Myocyte (in vitro differentiated cells): Measurements from ENCODE around the gene PITHD1. TPM values are rescaled to one million over a fixed set of nuclear protein-coding genes. Genes with fewer than 3 reads are reported as not detected.
A peak's percentile ranks its signal among the peaks of the same experiment; 100 is the strongest.
"Not testable (repeated sequence)": the region's sequence is repeated elsewhere in the genome, so short reads cannot be mapped to it uniquely, and the experiment has no call there.

Experiments
- DNase-seq: peaks from one replicate; pipeline ENCODE4 v3.0.0-alpha.2; 2012; ENCODE audit warnings: low read depth
- total RNA-seq: library from RNA; depleted of rRNA; stranded (reverse); fragments of >200 nt; gene quantifications from 2 replicates; pipeline ENCODE4 v1.2.3, GENCODE V29; 2014

The PITHD1 gene
- total RNA-seq, 1 donor from 2014 or later, result 53.4 TPM

GRCh38 chr1:23823767-23824166 lies 45.5 kb downstream of the PITHD1 start:
- no peak for DNase-seq

DNA sequence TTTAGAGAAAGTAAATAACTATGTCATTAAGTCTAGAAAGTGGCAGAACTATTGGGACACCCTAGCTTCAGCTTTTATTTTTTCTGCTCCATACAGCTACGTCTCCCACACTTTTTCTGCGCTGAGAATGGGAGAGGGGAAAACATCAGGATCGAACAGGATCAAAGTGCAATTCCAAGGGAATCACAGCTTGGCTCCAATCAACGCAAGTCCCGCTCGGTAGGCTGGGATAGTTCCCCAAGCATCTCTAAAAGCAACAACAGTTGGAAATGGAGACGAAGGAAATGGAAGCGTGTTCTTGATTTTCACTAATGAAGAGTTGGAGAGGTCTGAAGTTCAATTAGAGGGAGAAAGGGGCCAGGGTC lies 46.5 kb downstream of the PITHD1 start:
- DNase-seq, result peak; percentile 16

GRCh38 chr1:23825076-23825761 lies 47.0 kb downstream of the PITHD1 start, which contains the start of gene HMGCL:
Gene HMGCL (minus strand): TSS chr1:23825429. CDS start chr1:23825415, 14 bp downstream.
- peak; percentile 91 for DNase-seq

- no peak for DNase-seq
Measured at GRCh38 chr1:23825762-23826522, 47.7 kb downstream of the PITHD1 start.

- not testable (repeated sequence) for DNase-seq
Measured at GRCh38 chr1:23826590-23826989, 48.4 kb downstream of the PITHD1 start.

- no peak for DNase-seq
Measured at GRCh38 chr1:23827717-23828116, 49.5 kb downstream of the PITHD1 start.

DNA sequence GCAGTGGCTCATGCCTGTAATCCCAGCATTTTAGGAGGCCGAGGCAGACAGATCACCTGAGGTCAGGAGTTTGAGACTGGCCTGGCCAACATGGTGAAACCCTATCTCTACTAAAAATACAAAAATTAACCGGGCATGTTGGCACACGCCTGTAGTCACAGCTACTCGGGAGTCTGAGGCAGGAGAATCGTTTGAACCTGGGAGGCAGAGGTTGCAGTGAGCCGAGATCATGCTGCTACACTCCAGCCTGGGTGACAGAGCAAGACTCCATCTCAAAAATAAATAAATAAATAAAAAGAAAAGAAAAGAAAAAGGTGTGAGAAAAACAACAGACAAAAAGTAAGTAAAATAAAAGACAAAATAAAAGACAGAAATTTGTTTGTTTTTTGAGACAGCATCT lies 55.9 kb downstream of the PITHD1 start:
- not testable (repeated sequence) for DNase-seq

DNA sequence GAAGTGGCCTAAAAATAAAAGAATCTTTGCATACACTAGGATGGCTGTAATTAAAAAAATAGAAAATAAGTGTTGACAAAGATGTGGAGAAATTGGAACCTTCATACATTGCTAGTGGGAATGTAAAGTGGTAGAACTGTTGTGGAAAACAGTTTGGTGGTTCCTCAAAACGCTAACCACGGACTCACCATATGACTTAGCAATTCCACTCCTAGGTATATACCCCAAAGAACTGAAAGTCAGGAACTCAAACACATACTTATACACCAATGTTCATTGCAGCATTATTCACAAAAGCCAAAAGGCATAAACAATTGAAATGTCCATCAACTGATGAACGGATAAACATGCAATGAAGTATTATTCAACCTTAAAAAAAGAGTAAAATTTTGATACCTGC lies 57.8 kb downstream of the PITHD1 start:
- no peak for DNase-seq

Other genes with a start within 250 kb of the PITHD1 start
- gene E2F2, start 247.2 kb upstream of the PITHD1 start, total RNA-seq, result 0.13 and 0.16 TPM in 2 replicates
- gene ID3, start 218.9 kb upstream of the PITHD1 start, total RNA-seq, result 13.5 and 21.1 TPM in 2 replicates
- 551 and 641 TPM in 2 replicates for gene RPL11, start 86.6 kb upstream of the PITHD1 start, total RNA-seq
- 38.7 and 43.2 TPM in 2 replicates for gene ELOA, start 34.9 kb upstream of the PITHD1 start, total RNA-seq
- 52.5 and 58.3 TPM in 2 replicates for gene LYPLA2, start 12.7 kb downstream of the PITHD1 start, total RNA-seq
- gene GALE, start 22.3 kb downstream of the PITHD1 start, total RNA-seq, result 28.4 and 32.0 TPM in 2 replicates
- gene HMGCL, start 47.0 kb downstream of the PITHD1 start, total RNA-seq, result 38.1 and 42.5 TPM in 2 replicates
- gene FUCA1, start 89.9 kb downstream of the PITHD1 start, total RNA-seq, result 17.1 and 18.4 TPM in 2 replicates
- not detected in 2 replicates for gene CNR2, start 134.9 kb downstream of the PITHD1 start, total RNA-seq
- 64.8 and 73.8 TPM in 2 replicates for gene PNRC2, start 181.4 kb downstream of the PITHD1 start, total RNA-seq
- 90.9 and 99.3 TPM in 2 replicates for gene SRSF10, start 201.9 kb downstream of the PITHD1 start, total RNA-seq